Measurements from ENCODE around the gene LRRC17.

The LRRC17 gene

GRCh38 chr7:102912742-102913141, at the start of gene LRRC17:
TSS of gene LRRC17 (plus strand) at chr7:102913000. CDS start at chr7:102933914, 20,914 bp downstream.
- no peak for DNase-seq (ENCODE audit: low read depth in 2 of 2)

- DNase-seq (ENCODE audit: low read depth in 2 of 2) = no peak
These were observed 47.8 kb upstream of the LRRC17 start for GRCh38 chr7:102864958-102865357.

- no peak for DNase-seq (ENCODE audit: low read depth in 2 of 2)
These were observed 46.1 kb upstream of the LRRC17 start for GRCh38 chr7:102866535-102867215.

- DNase-seq (ENCODE audit: low read depth in 2 of 2) = no peak
These were observed 43.6 kb upstream of the LRRC17 start for GRCh38 chr7:102869195-102869594.

- DNase-seq (ENCODE audit: low read depth in 2 of 2) = no peak
These were observed 40.3 kb upstream of the LRRC17 start for GRCh38 chr7:102872460-102872859.

- no peak for DNase-seq (ENCODE audit: low read depth in 2 of 2)
These were observed 39.2 kb upstream of the LRRC17 start for GRCh38 chr7:102873470-102874165.

GRCh38 chr7:102874166-102874829, 38.5 kb upstream of the LRRC17 start:
- DNase-seq (ENCODE audit: low read depth in 2 of 2) = no peak

GRCh38 chr7:102874966-102875365, 37.8 kb upstream of the LRRC17 start:
- DNase-seq (ENCODE audit: low read depth in 2 of 2) = no peak

- DNase-seq (ENCODE audit: low read depth in 2 of 2) = no peak
These were observed 37.0 kb upstream of the LRRC17 start for GRCh38 chr7:102875700-102876295.

- no peak for DNase-seq (ENCODE audit: low read depth in 2 of 2)
These were observed 29.5 kb upstream of the LRRC17 start for GRCh38 chr7:102883098-102883860.

GRCh38 chr7:102888561-102889233, 24.1 kb upstream of the LRRC17 start:
- no peak for DNase-seq (ENCODE audit: low read depth in 2 of 2)

GRCh38 chr7:102889851-102890250, 22.9 kb upstream of the LRRC17 start:
- DNase-seq (ENCODE audit: low read depth in 2 of 2) = no peak

- DNase-seq (ENCODE audit: low read depth in 2 of 2) = no peak
These were observed 22.4 kb upstream of the LRRC17 start for GRCh38 chr7:102890292-102890970.

- no peak for DNase-seq (ENCODE audit: low read depth in 2 of 2)
These were observed 21.7 kb upstream of the LRRC17 start for GRCh38 chr7:102890971-102891692.

GRCh38 chr7:102891693-102892261, 21.0 kb upstream of the LRRC17 start:
- no peak for DNase-seq (ENCODE audit: low read depth in 2 of 2)

- no peak for DNase-seq (ENCODE audit: low read depth in 2 of 2)
These were observed 20.0 kb upstream of the LRRC17 start for GRCh38 chr7:102892631-102893278.

GRCh38 chr7:102895602-102896001, 17.2 kb upstream of the LRRC17 start:
- no peak for DNase-seq (ENCODE audit: low read depth in 2 of 2)

GRCh38 chr7:102896585-102896984, 16.2 kb upstream of the LRRC17 start:
- DNase-seq (ENCODE audit: low read depth in 2 of 2) = no peak

- DNase-seq (ENCODE audit: low read depth in 2 of 2) = no peak
These were observed 15.6 kb upstream of the LRRC17 start for GRCh38 chr7:102897211-102897631.

All from stimulated activated CD8-positive, alpha-beta memory T cell treated with anti-CD3 and anti-CD28 coated beads, Interleukin-7, amount 100 ng/mL, for 1 hour (primary cell).